ENCODE measurements around the gene NOX5.

NOX5 gene

GRCh38 chr15:69035205-69035917 is 20.9 kb downstream of the NOX5 start:
- peak; percentile 36 for DNase-seq (ENCODE audit: extremely low spot score)
- TF ChIP-seq TARDBP (IDR thresholded peaks at IDR 0.05) = no peak
- TF ChIP-seq ZNF384 (IDR thresholded peaks at IDR 0.05) = no peak
- TF ChIP-seq SUZ12 (IDR thresholded peaks at IDR 0.05) = no peak
- no peak for TF ChIP-seq FOXA1 (IDR thresholded peaks at IDR 0.05)
- TF ChIP-seq, protein P1, sequence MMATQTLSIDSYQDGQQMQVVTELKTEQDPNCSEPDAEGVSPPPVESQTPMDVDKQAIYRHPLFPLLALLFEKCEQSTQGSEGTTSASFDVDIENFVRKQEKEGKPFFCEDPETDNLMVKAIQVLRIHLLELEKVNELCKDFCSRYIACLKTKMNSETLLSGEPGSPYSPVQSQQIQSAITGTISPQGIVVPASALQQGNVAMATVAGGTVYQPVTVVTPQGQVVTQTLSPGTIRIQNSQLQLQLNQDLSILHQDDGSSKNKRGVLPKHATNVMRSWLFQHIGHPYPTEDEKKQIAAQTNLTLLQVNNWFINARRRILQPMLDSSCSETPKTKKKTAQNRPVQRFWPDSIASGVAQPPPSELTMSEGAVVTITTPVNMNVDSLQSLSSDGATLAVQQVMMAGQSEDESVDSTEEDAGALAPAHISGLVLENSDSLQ (IDR thresholded peaks at IDR 0.05) = no peak
- no peak for TF ChIP-seq L3MBTL2 (conservative IDR thresholded peaks at IDR 0.05)
- TF ChIP-seq FOXK2 (IDR thresholded peaks at IDR 0.05) = no peak
- TF ChIP-seq LEF1 (IDR thresholded peaks at IDR 0.05; ENCODE audit: borderline replicate concordance) = no peak
- no peak for TF ChIP-seq FOXM1 (IDR thresholded peaks at IDR 0.05; ENCODE audit: borderline replicate concordance)
- TF ChIP-seq NFRKB (IDR thresholded peaks at IDR 0.05) = no peak
- CTCF ChIA-PET = interaction anchor here (1.1 to 1.4 kb wide), 2 partner anchors 13 to 111 kb away, joined by 3 to 4 read pairs; no protein-coding TSS in a partner anchor
- POLR2A ChIA-PET = no interaction called here

DNA sequence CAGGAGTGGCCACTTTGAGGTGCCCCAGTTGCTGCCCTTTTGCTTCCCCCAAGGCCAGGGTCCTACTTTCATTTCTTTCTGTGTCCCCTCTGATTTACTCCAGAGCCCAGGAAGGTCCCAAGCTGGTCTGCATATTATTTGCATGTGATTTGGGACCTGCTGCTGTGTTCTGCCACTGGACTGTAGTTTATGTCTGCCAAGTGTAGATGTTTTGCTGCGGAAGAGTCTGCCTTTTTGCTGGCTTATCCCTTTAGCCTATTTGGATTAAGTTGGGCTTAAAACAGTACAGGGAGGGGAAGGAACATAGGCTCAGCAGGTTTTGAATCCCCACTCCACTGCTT is 21.4 kb downstream of the NOX5 start:
- CTCF ChIA-PET = interaction anchor here (1.1 kb wide), 1 partner anchor 12 kb away, joined by 3 read pairs; no protein-coding TSS in a partner anchor

DNA sequence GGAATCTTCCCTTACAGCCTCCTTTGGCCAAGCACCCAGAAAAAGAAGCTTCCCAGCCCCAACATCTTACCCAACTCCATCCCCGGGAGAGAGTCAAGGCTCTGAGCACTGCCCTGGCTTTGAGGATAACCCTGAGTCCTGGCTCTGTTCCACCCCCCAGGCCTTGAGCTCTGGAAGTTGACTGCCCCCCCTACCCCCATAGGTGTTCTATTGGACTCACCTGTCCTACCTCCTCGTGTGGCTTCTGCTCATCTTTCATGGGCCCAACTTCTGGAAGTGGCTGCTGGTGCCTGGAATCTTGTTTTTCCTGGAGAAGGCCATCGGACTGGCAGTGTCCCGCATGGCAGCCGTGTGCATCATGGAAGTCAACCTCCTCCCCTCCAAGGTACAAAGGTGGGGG is 22.3 kb downstream of the NOX5 start:
- CTCF ChIA-PET = no interaction called here
- POLR2A ChIA-PET = no interaction called here
- DNase-seq (ENCODE audit: extremely low spot score) = no peak
- no peak for TF ChIP-seq FOXK2 (IDR thresholded peaks at IDR 0.05)
- no peak for TF ChIP-seq TARDBP (IDR thresholded peaks at IDR 0.05)
- TF ChIP-seq ZNF384 (IDR thresholded peaks at IDR 0.05) = no peak
- no peak for TF ChIP-seq FOXA1 (IDR thresholded peaks at IDR 0.05)
- TF ChIP-seq L3MBTL2 (conservative IDR thresholded peaks at IDR 0.05) = no peak
- TF ChIP-seq HDGF (IDR thresholded peaks at IDR 0.05; ENCODE audit: borderline replicate concordance) = no peak
- TF ChIP-seq, protein P1 (IDR thresholded peaks at IDR 0.05) = no peak

More for the DNA sequence above, 21.4 kb downstream of the NOX5 start:
- DNase-seq (ENCODE audit: extremely low spot score) = no peak
- POLR2A ChIA-PET = no interaction called here
- TF ChIP-seq FOXK2 (IDR thresholded peaks at IDR 0.05) (no peak), SUZ12 (IDR thresholded peaks at IDR 0.05) (no peak), NFRKB (IDR thresholded peaks at IDR 0.05) (no peak), FOXA1 (IDR thresholded peaks at IDR 0.05) (no peak), L3MBTL2 (conservative IDR thresholded peaks at IDR 0.05) (no peak), CTBP1 (IDR thresholded peaks at IDR 0.05; ENCODE audit: borderline replicate concordance) (no peak), SP1 (IDR thresholded peaks at IDR 0.05) (no peak), ARNT (IDR thresholded peaks at IDR 0.05) (no peak), TARDBP (IDR thresholded peaks at IDR 0.05) (no peak), ELF4 (IDR thresholded peaks at IDR 0.05) (no peak), LEF1 (IDR thresholded peaks at IDR 0.05; ENCODE audit: borderline replicate concordance) (no peak), FOXM1 (IDR thresholded peaks at IDR 0.05; ENCODE audit: borderline replicate concordance) (no peak), ZNF384 (IDR thresholded peaks at IDR 0.05) (no peak), HDGF (IDR thresholded peaks at IDR 0.05; ENCODE audit: borderline replicate concordance) (no peak), BHLHE40 (IDR thresholded peaks at IDR 0.05; ENCODE audit: borderline replicate concordance) (no peak)
- TF ChIP-seq, protein P1 (IDR thresholded peaks at IDR 0.05) = no peak

DNA sequence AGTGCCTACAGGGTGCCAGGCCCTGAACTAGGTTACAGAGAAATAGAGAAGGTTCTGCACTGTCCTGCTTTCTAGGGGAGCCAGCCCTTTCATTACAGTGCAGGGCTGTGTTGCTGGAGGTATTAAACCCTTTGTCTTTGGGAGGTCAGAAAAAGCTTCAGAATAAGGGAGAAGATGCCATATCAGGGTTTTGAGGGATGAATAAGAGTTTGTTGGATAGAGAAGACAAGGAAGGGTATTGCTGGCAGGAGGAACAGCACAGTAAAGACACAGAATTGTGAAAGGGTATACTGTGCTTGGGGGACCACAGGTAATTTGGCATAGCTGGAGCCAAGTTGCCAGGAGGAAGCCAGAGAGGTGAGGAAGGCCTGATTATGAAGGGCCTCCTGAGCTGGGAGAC is 23.0 kb downstream of the NOX5 start:
- ChIA-PET POLR2A (no interaction called here), CTCF (no interaction called here)
- TF ChIP-seq FOXM1 (IDR thresholded peaks at IDR 0.05; ENCODE audit: borderline replicate concordance) (no peak), SP1 (IDR thresholded peaks at IDR 0.05) (no peak), LEF1 (IDR thresholded peaks at IDR 0.05; ENCODE audit: borderline replicate concordance) (no peak), FOXA1 (IDR thresholded peaks at IDR 0.05) (no peak), FOXK2 (IDR thresholded peaks at IDR 0.05) (no peak), CTBP1 (IDR thresholded peaks at IDR 0.05; ENCODE audit: borderline replicate concordance) (no peak), L3MBTL2 (conservative IDR thresholded peaks at IDR 0.05) (no peak), ELF4 (IDR thresholded peaks at IDR 0.05) (no peak), SUZ12 (IDR thresholded peaks at IDR 0.05) (no peak), NFRKB (IDR thresholded peaks at IDR 0.05) (no peak)
- DNase-seq (ENCODE audit: extremely low spot score) = no peak

- ChIA-PET CTCF (no interaction called here), POLR2A (no interaction called here)
- no peak for TF ChIP-seq CTBP1 (IDR thresholded peaks at IDR 0.05; ENCODE audit: borderline replicate concordance)
- TF ChIP-seq LEF1 (IDR thresholded peaks at IDR 0.05; ENCODE audit: borderline replicate concordance) = no peak
- no peak for TF ChIP-seq HDGF (IDR thresholded peaks at IDR 0.05; ENCODE audit: borderline replicate concordance)
- TF ChIP-seq, protein P1 (IDR thresholded peaks at IDR 0.05) = no peak
- TF ChIP-seq TARDBP (IDR thresholded peaks at IDR 0.05) = no peak
- no peak for DNase-seq (ENCODE audit: extremely low spot score)
Measured at GRCh38 chr15:69037977-69038376, 23.5 kb downstream of the NOX5 start.

DNA sequence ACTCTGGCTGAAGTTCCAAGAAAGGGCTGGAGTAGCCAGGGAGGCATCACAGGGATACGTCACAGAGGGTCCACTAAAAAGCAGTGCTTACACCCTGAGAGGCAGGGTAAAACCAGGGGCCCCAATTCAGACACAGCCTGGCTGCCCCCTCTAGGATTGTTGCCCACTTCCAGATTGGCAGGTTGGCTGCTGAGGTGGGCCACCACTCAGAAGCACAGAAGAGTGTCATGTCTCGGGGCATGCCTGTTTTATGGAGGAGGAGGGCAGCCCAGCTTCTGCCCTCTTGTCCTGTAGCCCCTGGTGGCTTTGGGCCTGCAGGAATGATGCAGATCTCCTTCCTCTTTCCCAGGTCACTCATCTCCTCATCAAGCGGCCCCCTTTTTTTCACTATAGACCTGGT is 24.0 kb downstream of the NOX5 start:
- TF ChIP-seq L3MBTL2 (conservative IDR thresholded peaks at IDR 0.05) = no peak
- TF ChIP-seq LEF1 (IDR thresholded peaks at IDR 0.05; ENCODE audit: borderline replicate concordance) = no peak
- TF ChIP-seq FOXA1 (IDR thresholded peaks at IDR 0.05) = no peak
- TF ChIP-seq BHLHE40 (IDR thresholded peaks at IDR 0.05; ENCODE audit: borderline replicate concordance) = no peak
- no peak for TF ChIP-seq ELF4 (IDR thresholded peaks at IDR 0.05)
- TF ChIP-seq TARDBP (IDR thresholded peaks at IDR 0.05) = no peak
- DNase-seq (ENCODE audit: extremely low spot score) = no peak
- POLR2A ChIA-PET = no interaction called here
- CTCF ChIA-PET = interaction anchor here (1.1 kb wide), 2 partner anchors 15 to 21 kb away, joined by 3 to 4 read pairs; no protein-coding TSS in a partner anchor

All from HEK293T (cell line).